Stimulated activated CD8-positive, alpha-beta memory T cell treated with anti-CD3 and anti-CD28 coated beads, Interleukin-4, amount 100 ng/mL, for 1 hour (primary cell): ENCODE measurements around the gene DCDC2B.
A peak's percentile ranks its signal among the peaks of the same experiment; 100 is the strongest.

Source experiments
- DNase-seq, 2 donors: peaks; one replicate each; pipeline ENCODE4 v3.0.0-alpha.2; 2020; ENCODE audit warnings: low read depth in 2 of 2, low spot score in 1 of 2

The DCDC2B gene

DNA sequence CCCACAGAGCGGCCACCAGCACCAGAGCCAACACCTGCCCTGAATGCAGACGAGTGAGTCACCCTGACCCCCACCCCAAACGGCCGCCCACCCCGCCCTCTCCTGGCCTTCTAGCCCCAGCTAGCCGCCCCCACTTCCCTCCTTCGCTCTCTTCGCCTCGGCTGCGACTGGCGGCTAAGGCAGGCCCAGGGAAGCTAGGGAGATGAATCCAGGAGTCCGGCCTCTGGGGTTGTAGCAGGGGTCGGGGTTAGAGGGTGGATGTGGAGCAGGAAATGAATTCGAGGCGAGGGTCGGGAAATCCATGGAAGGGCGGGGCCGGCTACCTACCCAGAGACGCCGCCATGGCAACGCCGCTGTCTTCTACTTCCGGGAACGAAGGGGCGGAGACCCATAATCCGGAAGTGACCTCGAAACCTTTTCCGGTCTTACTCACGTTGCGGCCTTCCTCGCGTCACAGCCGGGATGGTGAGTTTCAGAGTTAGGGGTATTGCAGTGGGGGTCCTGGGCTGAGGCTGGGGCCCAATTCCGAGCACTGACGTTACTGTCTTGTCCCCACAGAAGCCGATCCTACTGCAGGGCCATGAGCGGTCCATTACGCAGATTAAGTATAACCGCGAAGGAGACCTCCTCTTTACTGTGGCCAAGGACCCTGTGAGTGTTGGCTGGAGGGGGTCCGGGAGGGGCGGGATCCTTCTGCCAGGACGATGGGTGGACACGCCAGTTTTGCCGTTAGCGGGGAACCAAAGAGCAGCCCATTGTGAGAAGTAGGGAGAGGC, 13.3 kb downstream of the DCDC2B start, which contains the start of the genes EIF3I and TMEM234:
TSS of gene EIF3I (plus strand) at position 428 of the 776 bp plus-strand sequence. CDS start at position 463, 35 bp downstream.
TSS of gene TMEM234 (minus strand) at position 374 of the 776 bp plus-strand sequence. CDS start at position 343, 31 bp downstream.
- DNase-seq = peak; percentile 75 to 86

DNA sequence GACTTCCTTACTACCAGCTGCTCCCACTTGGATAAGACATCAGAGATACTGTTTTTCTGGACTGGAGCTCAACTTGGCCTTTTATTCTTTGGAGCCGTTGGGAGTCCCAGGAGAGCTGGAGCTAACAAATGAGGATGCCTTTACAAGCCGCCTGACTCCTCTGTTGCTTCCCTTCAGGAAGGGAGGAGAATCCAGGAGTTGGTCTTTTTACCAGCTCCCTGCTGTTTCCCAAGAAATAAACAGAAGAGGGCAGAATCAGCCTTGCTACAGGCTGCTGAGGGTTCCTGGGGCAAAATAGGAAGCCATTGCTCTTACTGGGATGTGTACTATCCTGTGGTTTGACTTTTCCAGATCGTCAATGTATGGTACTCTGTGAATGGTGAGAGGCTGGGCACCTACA, 14.8 kb downstream of the DCDC2B start:
- no peak for DNase-seq

DNA sequence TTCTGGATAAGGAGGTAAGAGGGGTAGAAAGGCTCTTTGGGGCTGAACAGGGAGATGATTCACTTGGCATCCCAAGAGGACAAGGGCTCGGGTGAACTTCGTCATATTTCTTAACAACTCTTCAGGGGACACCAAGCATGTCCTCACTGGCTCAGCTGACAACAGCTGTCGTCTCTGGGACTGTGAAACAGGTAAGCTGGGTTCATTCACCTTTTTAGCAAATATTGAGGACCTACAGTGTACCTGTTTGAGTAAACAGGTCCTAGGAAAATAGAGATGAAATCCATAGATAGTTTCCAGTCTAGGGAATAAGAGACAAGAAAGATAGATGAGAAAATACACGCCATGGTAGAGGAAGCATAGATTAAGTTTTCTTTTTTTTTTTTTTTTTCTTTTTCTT, 15.4 kb downstream of the DCDC2B start:
- no peak for DNase-seq

DNA sequence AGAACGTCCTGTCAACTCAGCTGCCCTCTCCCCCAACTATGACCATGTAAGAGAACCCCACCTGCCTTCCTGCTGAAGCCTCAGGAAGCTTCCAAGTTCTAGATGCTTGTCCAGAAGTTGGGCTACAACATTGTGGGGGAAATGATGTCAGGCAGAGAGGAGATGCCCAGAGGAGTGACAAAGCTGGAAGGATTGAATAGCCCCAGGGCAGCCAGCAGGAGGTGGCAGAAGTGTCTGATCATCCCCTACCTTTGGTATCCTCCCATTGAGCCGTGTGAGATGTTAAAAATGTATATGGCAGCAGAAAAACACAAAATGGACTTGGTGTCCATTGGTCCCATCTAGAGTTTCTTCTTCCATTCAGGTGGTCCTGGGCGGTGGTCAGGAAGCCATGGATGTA, 19.9 kb downstream of the DCDC2B start:
- DNase-seq = no peak

DNA sequence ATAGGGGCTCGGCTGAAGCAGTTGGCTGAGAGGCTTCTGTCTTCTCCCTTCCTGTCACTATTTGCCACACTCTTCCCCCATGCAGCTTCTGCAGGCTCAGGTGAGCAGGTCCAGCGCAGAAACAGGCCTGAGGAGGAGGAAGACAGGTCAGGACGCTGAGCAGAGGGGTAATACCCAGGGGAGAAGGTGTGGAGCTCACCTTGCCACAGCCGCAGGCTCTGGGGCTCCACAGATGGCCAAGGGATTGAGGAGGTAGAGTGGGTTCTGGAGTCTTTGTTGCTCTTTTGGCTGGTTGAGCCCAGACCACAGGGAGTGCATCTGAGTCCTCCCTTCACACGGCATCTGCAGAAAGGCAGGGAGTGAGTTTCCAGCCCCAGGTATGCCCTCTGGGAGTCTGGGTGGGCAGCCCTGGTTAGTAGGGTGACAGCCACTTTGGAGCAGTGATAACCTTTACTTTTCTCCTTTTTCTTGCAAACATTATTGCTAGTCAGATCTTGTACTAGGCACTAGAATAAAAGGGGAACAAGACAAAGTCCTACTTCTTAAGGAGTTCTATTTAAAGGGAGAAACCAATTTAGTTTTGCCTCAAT, 23.0 kb downstream of the DCDC2B start:
- DNase-seq = no peak

DNA sequence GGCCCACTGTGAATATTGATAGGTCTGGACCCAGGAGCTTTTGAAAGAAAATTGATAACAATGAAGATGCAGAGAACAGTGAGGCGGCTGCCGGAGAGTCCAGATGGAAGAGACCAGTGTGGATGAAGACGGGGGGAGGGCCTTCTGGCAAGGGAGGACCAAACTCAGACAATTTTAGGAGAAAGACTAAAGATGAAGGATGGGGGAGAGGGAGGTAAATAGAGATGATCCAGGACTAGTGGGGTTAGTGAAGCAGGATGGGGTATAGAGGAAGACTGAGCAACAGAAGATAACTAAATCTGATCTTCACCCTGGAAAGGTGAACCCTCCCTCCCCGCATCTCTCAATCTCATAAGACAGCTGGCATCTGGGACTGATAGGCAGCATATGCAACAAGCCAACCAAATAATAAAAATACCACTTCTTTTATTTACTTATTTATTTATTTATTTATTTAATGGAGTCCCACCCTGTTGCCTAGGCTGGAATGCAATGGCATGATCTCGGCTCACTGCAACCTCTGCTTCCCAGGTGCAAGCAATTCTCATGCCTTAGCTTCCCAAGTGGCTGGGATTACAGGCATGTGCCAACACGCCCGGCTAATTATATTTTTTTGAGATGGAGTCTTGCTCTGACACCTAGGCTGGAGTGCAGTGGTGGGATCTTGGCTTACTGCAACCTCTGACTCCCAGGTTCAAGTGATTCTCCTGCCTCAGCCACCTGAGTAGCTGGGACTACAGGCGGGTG, 23.8 kb downstream of the DCDC2B start:
- no peak for DNase-seq

DNA sequence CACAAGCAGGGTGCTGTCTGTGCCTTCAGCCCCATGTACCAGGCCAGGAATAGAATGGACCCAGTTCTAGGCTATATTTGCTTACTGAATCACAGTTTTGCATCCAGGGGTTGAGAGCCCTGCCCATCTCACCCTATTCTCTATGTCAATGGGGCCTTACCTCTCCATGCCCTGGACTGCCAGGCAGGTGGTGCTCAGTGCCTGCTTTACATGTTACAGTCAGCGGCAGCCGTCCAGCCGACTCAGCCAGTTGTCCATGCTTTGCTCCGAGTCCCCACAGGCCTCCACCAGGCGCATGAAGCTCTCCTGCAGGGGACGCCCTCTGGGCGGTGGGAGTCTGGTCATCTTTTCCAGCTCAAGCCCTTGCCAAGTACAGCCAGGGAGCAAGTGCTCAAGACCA, 25.9 kb downstream of the DCDC2B start:
- no peak for DNase-seq

DNA sequence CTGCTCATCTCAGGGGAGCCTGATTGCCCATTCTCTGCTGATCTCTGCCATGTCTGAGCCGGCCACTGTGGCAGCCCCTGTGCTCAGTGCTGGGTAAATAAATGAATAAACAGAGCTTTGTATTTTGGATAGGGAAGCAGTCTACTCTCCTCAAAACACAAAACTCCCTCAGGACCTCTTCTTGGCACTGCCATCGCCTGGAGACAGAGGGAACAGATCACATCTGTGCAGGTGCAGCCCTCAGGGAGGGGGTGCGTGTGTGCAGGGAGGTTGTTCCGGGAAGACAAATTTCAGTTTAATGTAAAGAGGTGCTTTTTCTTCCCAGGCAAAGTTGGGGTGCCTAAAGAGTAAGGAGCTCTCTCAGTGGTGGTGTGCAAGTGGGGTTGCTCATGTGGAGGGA, 30.4 kb downstream of the DCDC2B start:
- DNase-seq = no peak

DNA sequence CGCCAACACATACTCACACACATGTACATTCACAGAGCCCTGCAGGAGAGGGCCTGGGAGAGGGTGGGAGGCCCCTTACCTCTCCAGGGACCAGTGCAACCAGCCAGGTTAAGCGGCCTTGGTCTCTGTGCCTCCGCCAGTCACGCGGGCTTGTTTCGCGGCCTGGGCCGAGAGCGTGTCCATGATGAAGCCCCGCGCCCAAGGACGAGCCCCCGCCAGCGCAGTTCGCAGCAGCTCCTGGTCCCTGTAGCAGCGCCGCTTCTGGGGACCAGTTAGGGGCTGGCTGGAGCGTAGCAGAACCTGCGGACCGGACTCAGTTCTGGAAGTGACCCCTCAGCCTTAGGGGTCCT, 30.9 kb downstream of the DCDC2B start:
- no peak for DNase-seq

DNA sequence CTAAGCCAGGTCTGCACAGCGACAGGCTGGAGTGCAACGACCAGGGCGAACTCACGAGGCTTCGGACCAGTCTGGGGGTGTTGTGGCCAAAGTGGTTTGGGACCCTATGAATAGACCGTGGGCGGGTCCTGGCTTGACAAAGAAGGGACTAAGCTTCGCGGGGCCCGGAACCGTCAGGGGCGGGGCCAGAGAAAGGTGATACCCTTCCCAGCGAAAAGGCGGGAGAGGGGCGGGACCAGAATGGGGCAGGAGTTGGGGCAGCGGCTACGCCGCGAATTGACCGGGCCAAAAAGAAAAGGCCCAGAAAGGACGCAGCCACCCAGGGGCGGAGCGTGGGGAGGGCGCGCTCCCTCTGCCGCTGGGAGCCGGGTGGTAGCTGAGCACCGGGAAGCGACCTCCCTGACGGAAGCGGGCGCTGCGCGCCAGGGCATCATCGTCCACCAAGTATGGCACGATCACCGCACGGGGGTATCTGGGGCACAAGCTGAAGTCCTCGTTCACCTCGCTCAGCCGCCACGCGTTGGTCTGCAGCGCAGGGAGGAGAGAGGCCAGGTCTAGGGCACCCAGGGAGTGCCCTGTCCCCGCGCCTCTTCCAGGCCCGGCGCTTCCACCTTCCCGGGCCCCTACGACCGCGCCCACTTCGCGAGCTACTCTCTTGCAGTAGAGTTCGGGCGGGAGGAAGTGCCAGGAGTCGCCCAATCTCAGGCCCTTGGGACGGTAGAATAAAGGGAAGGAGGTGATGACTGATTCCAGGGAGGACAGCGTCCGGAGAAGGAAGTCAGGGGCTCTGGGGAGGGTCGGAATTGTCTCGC, 31.5 kb downstream of the DCDC2B start:
- DNase-seq = peak in 1 of 2 donors; percentile 39

DNA sequence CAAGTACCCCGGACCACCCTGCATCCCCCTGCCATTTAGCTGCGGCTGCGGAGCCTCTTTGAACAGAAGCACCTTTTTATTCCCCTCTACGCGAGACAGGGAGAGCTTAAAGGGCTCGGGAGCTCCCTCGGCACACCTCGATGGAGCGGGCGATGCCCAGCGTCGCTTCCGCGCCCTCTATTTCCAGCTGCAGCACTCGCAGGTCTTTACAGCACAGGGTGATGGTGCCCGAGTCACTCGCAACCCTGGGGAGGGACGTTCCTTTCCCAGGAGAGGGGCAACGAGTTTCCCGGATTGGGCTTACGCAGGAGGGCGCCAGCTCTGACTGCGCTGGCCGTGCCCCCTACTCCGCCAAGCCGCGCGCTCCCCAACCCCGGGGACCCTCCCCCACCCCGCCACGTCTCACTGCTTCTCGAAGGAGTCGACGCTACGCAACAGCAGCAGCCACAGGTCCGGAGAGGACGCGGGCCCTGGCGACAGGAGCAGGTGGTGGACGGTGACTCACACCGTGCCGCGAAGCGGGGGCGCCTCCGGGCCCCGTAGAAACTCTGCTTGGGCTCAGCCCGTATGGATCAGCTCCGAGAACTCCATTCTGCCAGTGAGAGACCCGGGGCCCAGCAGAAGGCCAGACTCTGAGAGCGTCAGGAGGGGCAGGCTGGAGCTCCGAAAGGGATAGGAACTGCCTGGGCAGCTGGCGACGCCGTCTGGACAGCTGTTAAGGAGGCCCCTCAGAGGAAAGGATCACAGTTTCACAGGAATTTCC, 32.3 kb downstream of the DCDC2B start:
- DNase-seq = no peak

DNA sequence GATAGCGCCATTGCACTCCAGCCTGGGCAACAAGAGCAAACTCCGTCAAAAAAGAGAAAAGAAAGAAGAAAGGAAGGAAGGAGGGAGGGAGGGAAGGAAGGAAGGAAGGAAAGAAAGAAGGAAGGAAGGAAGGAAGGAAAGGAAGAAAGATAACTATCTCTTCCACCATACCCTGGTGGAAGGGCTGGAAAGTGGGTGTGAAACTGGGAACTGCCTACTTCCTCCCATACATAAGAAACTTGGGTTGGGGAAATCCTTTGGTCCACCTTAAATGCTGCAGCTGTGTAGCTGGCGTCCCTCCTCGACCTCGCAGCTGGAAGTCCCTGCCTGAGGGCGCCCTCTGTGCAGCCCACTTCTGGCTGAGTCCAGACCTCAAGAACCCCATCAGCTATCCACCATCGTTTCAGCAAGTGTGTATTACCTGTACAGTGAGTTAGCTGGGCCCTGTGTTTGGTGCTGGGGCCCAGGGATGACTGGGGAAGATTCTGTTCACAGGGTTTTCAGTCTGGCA, 33.5 kb downstream of the DCDC2B start:
- DNase-seq = no peak

DNA sequence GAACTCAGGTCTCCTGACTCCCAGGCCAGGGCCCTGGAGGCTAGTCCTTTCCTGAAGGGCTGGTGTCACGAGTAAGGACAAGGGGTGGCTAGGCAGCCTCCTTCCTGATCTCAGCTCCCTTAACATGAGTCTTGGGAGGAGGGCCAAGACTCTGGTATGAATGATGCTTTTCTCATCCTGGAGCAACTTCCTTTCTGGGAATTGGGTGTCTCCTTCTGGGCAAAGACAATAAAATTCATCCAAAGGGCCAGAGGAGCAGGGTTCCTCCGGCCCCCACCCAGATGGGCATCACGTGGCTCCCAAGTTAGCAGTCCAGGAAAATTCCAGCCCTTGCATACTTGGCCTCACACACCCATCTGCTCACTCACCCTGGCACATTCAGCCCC, 38.0 kb downstream of the DCDC2B start, which contains the start of gene FAM167B:
TSS of gene FAM167B (plus strand) at position 335 of the 386 bp plus-strand sequence. CDS start 200 bp downstream, outside the sequence.
- DNase-seq = no peak

DNA sequence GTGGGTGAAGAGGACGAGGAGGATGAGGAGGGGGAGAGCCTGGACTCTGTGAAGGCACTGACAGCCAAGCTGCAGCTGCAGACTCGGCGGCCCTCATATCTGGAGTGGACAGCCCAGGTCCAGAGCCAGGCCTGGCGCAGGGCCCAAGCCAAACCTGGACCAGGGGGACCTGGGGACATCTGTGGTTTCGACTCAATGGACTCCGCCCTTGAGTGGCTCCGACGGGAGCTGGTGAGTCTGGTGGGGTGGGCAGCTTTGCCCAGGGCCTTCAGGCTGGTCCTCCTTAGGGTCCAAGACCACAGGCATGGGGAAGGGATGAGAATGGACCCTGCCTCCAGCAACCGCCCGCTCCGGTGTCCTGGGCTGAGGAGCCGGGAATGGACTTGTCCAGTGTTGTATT, 38.6 kb downstream of the DCDC2B start:
- DNase-seq = no peak

DNA sequence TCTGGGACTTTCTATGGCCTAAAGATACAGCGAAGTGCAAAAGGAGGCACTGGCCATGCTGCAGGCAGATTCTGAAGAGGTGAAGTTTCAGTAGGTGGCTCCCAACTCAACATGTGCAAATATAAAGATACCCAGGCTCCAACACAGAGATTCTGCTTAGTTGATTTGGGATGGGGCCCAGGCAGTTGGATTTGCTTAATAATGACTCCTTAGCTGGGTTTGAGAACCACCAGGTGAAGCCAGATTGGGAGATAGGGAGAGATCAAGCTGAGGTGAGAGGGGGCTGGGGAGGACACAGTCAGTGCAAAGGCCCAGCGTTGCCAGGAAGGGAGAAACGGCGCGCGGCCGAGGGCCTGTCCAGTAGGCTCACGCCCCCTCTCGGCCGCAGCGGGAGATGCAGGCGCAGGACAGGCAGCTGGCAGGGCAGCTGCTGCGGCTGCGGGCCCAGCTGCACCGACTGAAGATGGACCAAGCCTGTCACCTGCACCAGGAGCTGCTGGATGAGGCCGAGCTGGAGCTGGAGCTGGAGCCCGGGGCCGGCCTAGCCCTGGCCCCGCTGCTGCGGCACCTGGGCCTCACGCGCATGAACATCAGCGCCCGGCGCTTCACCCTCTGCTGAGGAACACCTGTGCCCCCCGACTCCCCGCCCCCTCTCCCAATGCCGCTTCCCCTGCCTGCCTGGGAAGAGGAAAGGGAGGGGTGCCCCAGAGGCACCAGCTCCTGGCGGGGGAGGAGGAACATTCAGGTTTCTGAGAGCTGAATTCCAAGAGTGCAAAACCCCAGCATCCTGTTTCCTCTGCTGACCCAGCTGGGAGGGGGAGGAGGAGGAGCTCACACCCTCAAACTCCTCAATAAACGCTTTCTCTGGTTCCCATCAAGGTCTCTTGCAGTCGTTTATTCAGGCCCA, 39.3 kb downstream of the DCDC2B start:
- peak in 1 of 2 donors; percentile 58 for DNase-seq

DNA sequence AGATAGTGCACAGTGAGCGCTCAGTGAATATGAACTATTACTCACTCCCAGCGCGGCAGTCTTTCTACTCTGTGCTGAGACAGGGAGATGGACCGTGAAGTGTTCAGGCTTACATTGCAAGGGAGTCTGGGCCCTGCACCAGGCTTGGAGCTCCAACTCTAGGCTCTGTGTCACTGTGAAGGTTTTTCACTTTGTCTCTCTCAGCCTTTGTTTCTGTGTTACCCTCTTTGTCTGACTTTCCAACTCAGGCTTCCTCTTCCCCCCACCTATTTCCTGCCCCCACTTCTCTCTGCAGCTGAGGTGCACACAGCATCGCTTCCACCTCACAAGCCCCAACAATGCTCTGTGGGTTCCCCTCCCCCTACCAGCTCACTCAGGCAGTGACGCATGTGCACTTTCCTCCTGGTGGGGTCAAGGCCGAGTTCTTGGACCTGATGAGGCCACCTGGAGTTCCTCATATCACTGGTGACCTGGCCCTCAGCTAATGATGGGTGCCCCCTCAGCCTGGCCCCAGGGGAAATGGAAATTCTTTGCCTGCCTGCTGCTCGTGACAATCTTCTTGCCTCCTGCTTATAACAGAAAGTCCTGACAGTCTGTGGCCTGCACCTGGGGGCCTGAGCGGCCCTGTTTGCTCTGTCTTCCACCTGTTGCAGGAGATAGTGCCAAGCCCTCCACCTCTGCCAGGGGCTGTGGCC, 41.1 kb downstream of the DCDC2B start:
- peak in 1 of 2 donors; percentile 67 for DNase-seq

DNA sequence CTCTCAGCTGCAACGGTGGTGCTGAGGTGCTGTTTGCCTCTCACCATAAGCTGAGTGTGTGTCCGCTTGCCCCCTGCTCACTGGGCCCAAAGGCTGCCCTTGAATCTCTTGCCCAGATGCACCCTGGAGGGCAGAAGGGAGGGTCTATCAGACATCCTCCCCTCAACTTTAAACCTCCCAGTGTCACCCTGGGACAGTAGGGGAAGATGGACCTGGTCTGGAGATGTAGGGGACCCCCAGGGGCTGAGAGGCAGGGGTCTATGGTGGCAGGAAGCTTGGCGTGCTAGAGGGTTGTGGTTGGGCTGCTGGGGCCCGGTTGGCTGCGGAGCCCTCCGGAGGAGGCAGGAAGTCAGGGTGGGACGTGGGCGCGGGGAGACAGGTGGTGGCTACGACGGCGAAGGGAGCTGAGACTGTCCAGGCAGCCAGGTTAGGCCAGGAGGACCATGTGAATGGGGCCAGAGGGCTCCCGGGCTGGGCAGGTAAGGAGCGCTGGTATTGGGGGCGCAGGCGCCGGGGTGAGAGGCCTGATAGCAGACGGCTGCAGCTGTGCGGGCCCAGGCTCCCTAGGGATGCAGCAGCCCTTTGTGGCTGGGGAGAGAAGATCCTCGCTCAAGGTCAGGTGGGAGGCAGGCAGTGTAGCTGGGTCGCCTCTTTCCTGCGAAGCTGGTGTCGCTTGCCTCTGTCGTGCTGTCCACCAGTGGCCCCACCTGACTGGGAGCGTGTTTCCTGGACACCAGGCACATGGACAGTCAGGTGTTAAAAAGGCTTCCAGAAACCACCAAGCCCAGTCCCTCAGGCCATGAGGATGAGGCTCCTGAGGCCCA, 42.2 kb downstream of the DCDC2B start, which contains the start of gene LCK:
TSS of gene LCK (plus strand) at position 373 of the 824 bp plus-strand sequence. CDS start 23,065 bp downstream, outside the sequence.
- DNase-seq = no peak
